NT2/D1 (cell line): ENCODE data around the gene HIRA.

ENCODE experiments used
- DNase-seq: peaks from one replicate; pipeline ENCODE4 v3.0.0-alpha.2; 2011; ENCODE audit warnings: low read depth, low spot score
- H3K27me3 ChIP-seq: 2 replicates; pipeline ENCODE4 v1.6.0; 2011; ENCODE audit warnings: mild to moderate bottlenecking; ENCODE audit not compliant: insufficient read length, insufficient read depth
- H3K36me3 ChIP-seq: 2 replicates; pipeline ENCODE4 v1.6.1; 2011; ENCODE audit warnings: mild to moderate bottlenecking, low read length, mixed read lengths; ENCODE audit not compliant: insufficient read depth, insufficient read length
- H3K4me1 ChIP-seq: 2 replicates; pipeline ENCODE4 v1.5.1; 2011; ENCODE audit not compliant: insufficient read depth, insufficient read length
- H3K4me3 ChIP-seq: 2 replicates; pipeline ENCODE4 v1.5.1; 2011; ENCODE audit warnings: low read depth; ENCODE audit not compliant: insufficient read length
- H3K9ac ChIP-seq: 2 replicates; pipeline ENCODE4 v1.6.0; 2011; ENCODE audit warnings: low read depth; ENCODE audit not compliant: insufficient read length
- H3K9me3 ChIP-seq: 2 replicates; pipeline ENCODE4 v1.5.1; 2011; ENCODE audit warnings: mild to moderate bottlenecking, low read length; ENCODE audit not compliant: insufficient read depth
- SUZ12 ChIP-seq: IDR thresholded peaks from 2 replicates; pipeline ENCODE4 v1.6.1; 2011; ENCODE audit not compliant: insufficient read length, insufficient read depth; ENCODE audit errors: extremely low read depth
- YY1 ChIP-seq: IDR thresholded peaks from 2 replicates; pipeline ENCODE4 v1.6.1; 2011; ENCODE audit not compliant: insufficient read length, insufficient read depth
- ZNF274 ChIP-seq: IDR thresholded peaks from 2 replicates; pipeline ENCODE4 v1.6.1; 2011; ENCODE audit warnings: mild to moderate bottlenecking, low read depth, low read length

HIRA gene

GRCh38 chr22:19454156-19454555 lies 22.6 kb upstream of the HIRA start:
- Histone ChIP-seq H3K9me3 (no peaks in the 10 kb centered on the region), H3K9ac (no peak overlapping the region), H3K4me1 (peaks cover 1% of the 10 kb centered on the region), H3K4me3 (no peak overlapping the region), H3K27me3 (no peaks in the 10 kb centered on the region), H3K36me3 (peaks cover 82% of the 10 kb centered on the region)
- TF ChIP-seq YY1 (no peak), ZNF274 (no peak), SUZ12 (no peak)
- DNase-seq: no peak

- H3K4me1 ChIP-seq: peaks cover 5% of the 10 kb centered on the region
- H3K9ac ChIP-seq: no peak overlapping the region
- no peak for DNase-seq
- TF ChIP-seq YY1 (no peak), ZNF274 (no peak), SUZ12 (no peak)
- peaks cover 86% of the 10 kb centered on the region for H3K36me3 ChIP-seq
- H3K27me3 ChIP-seq: no peaks in the 10 kb centered on the region
- H3K4me3 ChIP-seq: no peak overlapping the region
- H3K9me3 ChIP-seq: no peaks in the 10 kb centered on the region
Observed at GRCh38 chr22:19453718-19454117, 22.2 kb upstream of the HIRA start.

- TF ChIP-seq SUZ12: no peak
- TF ChIP-seq ZNF274: no peak
- TF ChIP-seq YY1: no peak
- H3K36me3 ChIP-seq: peaks cover 72% of the 10 kb centered on the region
- no peak for DNase-seq
Observed at GRCh38 chr22:19451570-19451969, 20.0 kb upstream of the HIRA start.

DNA sequence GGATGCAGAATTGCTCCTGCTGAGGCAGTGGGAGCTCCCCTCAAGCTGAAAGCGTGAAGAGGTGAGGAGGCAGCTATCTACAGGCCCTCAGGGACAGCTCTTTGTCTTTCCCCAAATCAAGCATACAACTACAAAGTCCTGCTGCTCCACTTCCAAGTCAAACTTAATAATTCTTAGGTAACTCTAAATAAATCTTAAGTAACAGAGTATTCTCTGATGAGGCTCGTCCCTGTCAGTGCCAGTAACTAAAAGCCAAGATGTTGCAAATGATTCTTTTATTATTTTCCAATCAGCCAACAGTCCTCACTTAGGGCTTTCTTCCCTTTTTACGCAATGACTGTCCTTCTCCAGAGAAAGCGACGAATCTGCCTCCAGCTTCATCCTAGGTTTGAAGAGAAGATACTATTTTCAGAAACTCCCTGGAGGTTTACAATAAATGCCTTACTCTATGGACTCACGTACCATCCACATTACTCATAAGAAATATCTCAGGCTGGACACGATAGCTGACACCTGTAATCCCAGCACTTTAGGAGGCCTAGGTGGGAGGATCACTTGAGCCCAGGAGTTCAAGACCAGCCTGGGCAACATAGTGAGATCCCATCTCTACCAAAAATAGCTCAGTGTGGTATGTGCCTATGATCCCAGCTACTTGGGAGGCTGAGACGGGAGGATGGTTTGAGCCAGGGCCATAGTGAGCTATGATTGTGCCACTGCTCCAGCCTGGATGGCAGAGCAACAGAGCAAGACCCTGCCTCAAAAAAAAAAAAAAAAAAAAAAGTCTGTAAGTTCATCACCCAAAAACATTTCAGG lies 19.0 kb upstream of the HIRA start:
- TF ChIP-seq ZNF274 (no peak), YY1 (no peak), SUZ12 (no peak)
- H3K36me3 ChIP-seq: peaks cover 69% of the 10 kb centered on the region

More at GRCh38 chr22:19451570-19451969, 20.0 kb upstream of the HIRA start:
- Histone ChIP-seq H3K27me3 (no peaks in the 10 kb centered on the region), H3K9ac (no peak overlapping the region), H3K4me3 (no peak overlapping the region), H3K4me1 (peaks cover 5% of the 10 kb centered on the region), H3K9me3 (no peaks in the 10 kb centered on the region)

GRCh38 chr22:19449422-19449767 lies 17.9 kb upstream of the HIRA start:
- Histone ChIP-seq H3K4me3 (no peak overlapping the region), H3K36me3 (peaks cover 68% of the 10 kb centered on the region), H3K4me1 (peaks cover 5% of the 10 kb centered on the region), H3K27me3 (no peaks in the 10 kb centered on the region), H3K9ac (no peak overlapping the region), H3K9me3 (no peaks in the 10 kb centered on the region)
- TF ChIP-seq ZNF274 (no peak), SUZ12 (no peak), YY1 (no peak)
- DNase-seq: no peak

More for the DNA sequence above, 19.0 kb upstream of the HIRA start:
- no peaks in the 10 kb centered on the region for H3K9me3 ChIP-seq
- peaks cover 5% of the 10 kb centered on the region for H3K4me1 ChIP-seq
- no peak overlapping the region for H3K9ac ChIP-seq
- no peak for DNase-seq
- H3K4me3 ChIP-seq: no peak overlapping the region
- no peaks in the 10 kb centered on the region for H3K27me3 ChIP-seq

DNA sequence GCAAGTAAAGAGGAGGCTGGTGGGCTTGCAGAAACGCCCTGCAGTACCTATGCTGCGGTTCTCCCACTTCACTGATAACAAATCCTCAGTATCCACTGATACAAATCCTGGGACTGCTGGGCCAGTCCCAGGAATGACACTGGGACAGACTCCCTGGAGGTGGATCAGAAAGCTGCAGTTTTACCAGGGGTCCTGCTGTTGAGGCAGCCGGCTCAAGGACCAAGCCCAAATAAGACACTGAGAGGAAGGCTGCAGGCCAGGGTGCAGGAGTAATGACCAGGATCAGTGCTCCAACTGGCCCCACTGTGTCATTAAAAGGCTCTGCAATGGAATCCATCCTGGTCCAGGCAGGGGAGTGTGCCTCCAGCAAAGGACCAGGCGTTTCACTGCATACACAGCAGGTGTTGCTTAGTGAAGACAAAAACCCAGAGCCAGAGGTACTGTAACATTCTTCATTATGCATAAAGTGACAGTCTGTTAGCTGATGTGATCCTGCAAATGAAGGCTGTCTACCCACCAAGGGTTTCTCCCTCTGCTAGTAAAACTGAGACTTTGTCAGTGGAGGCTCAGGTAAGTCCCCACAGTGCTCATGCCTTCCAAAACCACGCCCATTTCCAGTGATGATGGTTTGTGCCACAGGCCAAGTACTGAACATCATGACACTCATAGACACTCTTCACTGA lies 17.3 kb upstream of the HIRA start:
- no peak for TF ChIP-seq YY1
- no peak for TF ChIP-seq ZNF274
- no peak for TF ChIP-seq SUZ12
- peaks cover 68% of the 10 kb centered on the region for H3K36me3 ChIP-seq
- H3K27me3 ChIP-seq: no peaks in the 10 kb centered on the region
- H3K9ac ChIP-seq: peak overlapping the region; percentile 51
- DNase-seq: no peak
- peak overlapping the region; percentile 54 for H3K4me3 ChIP-seq
- no peaks in the 10 kb centered on the region for H3K9me3 ChIP-seq
- peaks cover 5% of the 10 kb centered on the region for H3K4me1 ChIP-seq

- no peak for TF ChIP-seq SUZ12
- no peak for TF ChIP-seq ZNF274
- TF ChIP-seq YY1: no peak
- peak overlapping the region; percentile 54 for H3K4me3 ChIP-seq
- peaks cover 5% of the 10 kb centered on the region for H3K4me1 ChIP-seq
- DNase-seq: peak; percentile 15
- H3K27me3 ChIP-seq: no peaks in the 10 kb centered on the region
- H3K36me3 ChIP-seq: peaks cover 67% of the 10 kb centered on the region
- H3K9ac ChIP-seq: peak overlapping the region; percentile 66
- no peaks in the 10 kb centered on the region for H3K9me3 ChIP-seq
Observed at GRCh38 chr22:19448076-19448607, 16.6 kb upstream of the HIRA start.
